WERI-Rb-1 (cell line): ENCODE measurements around the gene TAAR6.
A peak's percentile ranks its signal among the peaks of the same experiment; 100 is the strongest.
"Not testable (repeated sequence)": the region's sequence is repeated elsewhere in the genome, so short reads cannot be mapped to it uniquely, and the experiment has no call there.

Source experiments
- DNase-seq: peaks from one replicate; pipeline ENCODE4 v3.0.0-alpha.2; 2020
- H3K27ac ChIP-seq: fragments of 250-450 bp; sonication (Bioruptor Pico); 2 replicates; pipeline ENCODE4 v1.5.1; 2020; ENCODE audit warnings: mild to moderate bottlenecking, moderate library complexity
- H3K27me3 ChIP-seq: fragments of 250-450 bp; sonication (Bioruptor Pico); 2 replicates; pipeline ENCODE4 v1.5.1; 2021; ENCODE audit warnings: mild to moderate bottlenecking, low read depth, moderate library complexity; ENCODE audit not compliant: insufficient read depth, severe bottlenecking
- H3K36me3 ChIP-seq: fragments of 250-450 bp; sonication (Bioruptor Pico); 2 replicates; pipeline ENCODE4 v1.5.1; 2020; ENCODE audit warnings: mild to moderate bottlenecking, moderate library complexity
- H3K4me3 ChIP-seq: 2 replicates; pipeline ENCODE4 v1.5.1; 2011; ENCODE audit warnings: low read depth, mild to moderate bottlenecking, control low read depth, low read length
- H3K9me3 ChIP-seq: fragments of 250-450 bp; sonication (Bioruptor Pico); 2 replicates; pipeline ENCODE4 v1.5.1; 2021; ENCODE audit warnings: mild to moderate bottlenecking, moderate library complexity; ENCODE audit not compliant: severe bottlenecking
- CTCF ChIP-seq: IDR thresholded peaks from 2 replicates; pipeline ENCODE4 v1.5.1; 2011; ENCODE audit warnings: low read depth, mild to moderate bottlenecking, control low read depth, inconsistent platforms, low read length

TAAR6 gene

GRCh38 chr6:132527791-132528190 lies 42.3 kb upstream of the TAAR6 start:
- no peak for TF ChIP-seq CTCF
- peaks cover 79% of the 10 kb centered on the region for H3K27me3 ChIP-seq
- H3K36me3 ChIP-seq, result no peaks in the 10 kb centered on the region
- H3K9me3 ChIP-seq, result no peaks in the 10 kb centered on the region
- no peak overlapping the region for H3K4me3 ChIP-seq
- no peak for DNase-seq
- no peak overlapping the region for H3K27ac ChIP-seq

- Histone ChIP-seq H3K36me3 (no peaks in the 10 kb centered on the region), H3K27me3 (peaks cover 61% of the 10 kb centered on the region), H3K27ac (no peak overlapping the region), H3K9me3 (no peaks in the 10 kb centered on the region), H3K4me3 (no peak overlapping the region)
- TF ChIP-seq CTCF, result peak; percentile 25; the same call in 1 of the 2 replicates
- DNase-seq, result peak; percentile 58
Observed at GRCh38 chr6:132530293-132530974, 39.7 kb upstream of the TAAR6 start.

GRCh38 chr6:132534546-132534945 lies 35.6 kb upstream of the TAAR6 start:
- H3K4me3 ChIP-seq, H3K36me3 ChIP-seq, DNase-seq, H3K9me3 ChIP-seq, H3K27ac ChIP-seq: not testable (repeated sequence)
- H3K27me3 ChIP-seq, result peaks cover 60% of the 10 kb centered on the region

GRCh38 chr6:132537145-132537544 lies 33.0 kb upstream of the TAAR6 start:
- Histone ChIP-seq H3K27ac (no peak overlapping the region), H3K27me3 (peaks cover 68% of the 10 kb centered on the region), H3K36me3 (no peaks in the 10 kb centered on the region), H3K9me3 (no peaks in the 10 kb centered on the region), H3K4me3 (no peak overlapping the region)
- no peak for TF ChIP-seq CTCF
- DNase-seq, result no peak

- no peak for DNase-seq
Observed at GRCh38 chr6:132537977-132538376, 32.1 kb upstream of the TAAR6 start, which contains the start of gene TAAR9. Gene TAAR9, plus strand, starts transcription at chr6:132538277. Its CDS starts 13 bp downstream, at chr6:132538290.

GRCh38 chr6:132544826-132545225 lies 25.3 kb upstream of the TAAR6 start:
- peaks cover 74% of the 10 kb centered on the region for H3K27me3 ChIP-seq
- no peak for DNase-seq

More at GRCh38 chr6:132537977-132538376, 32.1 kb upstream of the TAAR6 start, which contains the start of gene TAAR9:
- Histone ChIP-seq H3K27me3 (peaks cover 69% of the 10 kb centered on the region), H3K4me3 (no peak within 1 kb of the TSS), H3K9me3 (no peaks in the 10 kb centered on the region), H3K36me3 (no peaks in the 10 kb centered on the region), H3K27ac (no peak within 1 kb of the TSS)
- TF ChIP-seq CTCF, result no peak

More at GRCh38 chr6:132544826-132545225, 25.3 kb upstream of the TAAR6 start:
- Histone ChIP-seq H3K4me3 (no peak overlapping the region), H3K36me3 (no peaks in the 10 kb centered on the region), H3K9me3 (no peaks in the 10 kb centered on the region), H3K27ac (no peak overlapping the region)
- TF ChIP-seq CTCF, result no peak
